HG03575 (cell line): ENCODE measurements around the gene CAMK4.

Experiments
- ATAC-seq: cut with Tn5 transposase; IDR thresholded peaks from one replicate; pipeline ENCODE4 v1.9.1; 2021; ENCODE audit not compliant: unreplicated experiment, insufficient number of reproducible peaks, low FRiP score; ENCODE audit errors: extremely low read depth

Gene CAMK4

DNA sequence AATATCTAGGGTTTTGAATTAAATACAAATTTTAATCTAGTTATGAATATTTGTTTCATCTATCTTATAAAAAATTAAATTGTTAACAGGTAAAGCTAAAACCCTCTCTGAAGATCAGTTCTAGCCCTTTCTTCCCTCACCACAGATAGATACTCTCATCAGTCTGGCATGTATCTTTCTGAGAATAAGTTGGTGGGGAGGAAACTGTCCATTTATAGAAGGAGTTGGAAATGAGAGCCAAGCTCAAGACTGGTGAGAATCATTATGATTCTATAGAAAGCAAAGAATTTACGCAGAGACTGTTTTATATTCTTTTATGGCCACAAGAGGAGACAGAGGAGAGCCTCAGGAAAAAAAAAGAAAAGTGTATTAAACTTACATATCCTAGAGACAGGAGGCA is 229.1 kb downstream of the CAMK4 start:
- no peak for ATAC-seq

- ATAC-seq, result no peak
These were observed 229.6 kb downstream of the CAMK4 start for GRCh38 chr5:111453747-111454146.

DNA sequence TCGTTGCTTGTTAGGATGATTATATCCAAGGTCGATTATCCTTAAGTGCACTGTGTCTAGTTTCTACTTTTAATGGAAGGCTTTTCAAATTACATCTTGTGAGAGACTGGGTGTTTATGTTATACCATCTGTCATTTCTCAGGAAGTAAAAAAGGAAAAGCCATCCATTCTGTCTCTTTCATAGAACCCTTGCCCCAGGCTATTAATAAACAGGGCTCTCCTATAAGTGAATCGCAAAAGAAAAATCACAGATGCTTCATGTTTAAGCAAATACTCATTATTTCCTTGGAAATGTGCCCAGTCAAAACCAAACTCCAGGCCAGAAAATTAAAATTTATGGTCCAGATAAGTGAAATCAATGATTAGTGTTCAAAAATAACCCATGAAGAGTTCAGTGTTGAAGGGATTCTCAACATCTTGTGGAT is 230.0 kb downstream of the CAMK4 start:
- ATAC-seq, result no peak

DNA sequence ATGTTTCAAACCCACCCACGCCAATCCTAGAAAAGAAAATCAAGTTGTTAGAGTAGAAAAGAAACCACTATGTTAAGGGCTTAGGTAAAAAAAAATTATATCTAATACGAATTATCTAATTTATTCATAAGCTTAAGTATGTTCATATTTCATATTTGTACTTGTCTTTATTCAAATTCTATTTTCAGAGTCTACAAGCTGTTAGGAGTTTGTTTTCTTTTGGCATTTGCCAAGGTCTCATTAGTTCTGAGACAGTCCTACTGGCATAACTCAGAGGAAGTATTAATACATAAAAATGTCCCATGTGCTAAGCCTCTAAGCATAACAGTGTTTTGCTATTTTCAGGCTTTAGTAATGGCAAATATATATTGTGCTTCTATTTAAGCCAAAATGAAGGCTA is 230.6 kb downstream of the CAMK4 start:
- ATAC-seq, result no peak

DNA sequence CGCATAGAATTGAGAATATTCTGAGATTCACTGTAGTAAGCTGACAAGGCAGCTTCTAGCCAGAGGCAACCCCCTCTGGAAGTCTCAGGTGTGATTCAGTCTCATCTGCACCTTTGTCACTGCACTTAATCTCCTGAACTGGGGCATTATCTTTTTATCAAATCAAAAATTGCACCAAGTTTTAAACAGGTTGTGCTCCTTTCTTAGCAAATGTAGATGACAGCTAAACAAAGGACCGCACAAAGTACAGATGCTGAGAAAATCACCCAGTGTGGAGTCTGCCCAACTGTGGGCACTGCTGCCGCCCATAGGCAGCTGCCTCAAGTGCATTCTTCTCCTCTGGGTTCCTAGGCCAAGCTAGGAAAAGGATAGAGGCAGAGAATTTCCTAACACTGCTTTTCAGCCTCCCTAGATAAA is 237.1 kb downstream of the CAMK4 start:
- ATAC-seq, result no peak

DNA sequence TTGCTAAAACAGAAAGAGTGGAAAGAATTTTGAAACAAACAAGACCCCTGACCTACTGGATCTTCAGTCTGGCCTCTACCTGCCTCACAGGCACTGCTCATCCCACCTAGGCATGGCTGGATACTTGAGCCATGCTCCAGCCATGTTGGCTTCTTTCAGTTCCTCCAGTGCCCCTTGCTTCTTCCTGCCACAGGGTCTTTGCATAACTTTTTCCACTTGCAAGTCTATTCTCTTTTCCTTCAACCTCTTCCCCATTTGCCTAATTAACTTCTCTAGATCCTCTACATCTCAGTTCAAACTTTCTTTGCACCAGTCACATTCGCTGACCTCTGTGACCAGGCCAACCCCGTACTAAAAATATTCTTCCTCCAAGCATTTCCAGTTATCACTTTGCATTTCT is 237.8 kb downstream of the CAMK4 start:
- no peak for ATAC-seq

DNA sequence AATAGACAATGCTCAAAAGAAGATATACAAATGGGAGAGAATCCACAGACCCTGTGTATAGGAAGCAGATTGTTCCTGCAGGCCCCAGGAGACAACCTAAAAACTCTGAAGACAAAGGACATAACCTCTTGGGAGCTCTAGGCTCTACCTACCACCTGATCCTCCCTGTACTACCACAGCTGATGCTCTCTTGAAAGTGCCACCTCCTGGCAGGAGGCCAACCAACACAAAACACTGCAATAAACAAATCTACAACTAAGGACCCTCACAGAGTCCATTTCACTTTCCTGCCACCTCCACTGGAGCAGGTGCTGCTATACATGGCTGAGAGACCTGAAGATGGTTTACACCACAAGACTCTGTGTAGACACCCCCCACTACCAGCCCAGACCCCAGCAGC is 239.1 kb downstream of the CAMK4 start:
- ATAC-seq, result no peak

DNA sequence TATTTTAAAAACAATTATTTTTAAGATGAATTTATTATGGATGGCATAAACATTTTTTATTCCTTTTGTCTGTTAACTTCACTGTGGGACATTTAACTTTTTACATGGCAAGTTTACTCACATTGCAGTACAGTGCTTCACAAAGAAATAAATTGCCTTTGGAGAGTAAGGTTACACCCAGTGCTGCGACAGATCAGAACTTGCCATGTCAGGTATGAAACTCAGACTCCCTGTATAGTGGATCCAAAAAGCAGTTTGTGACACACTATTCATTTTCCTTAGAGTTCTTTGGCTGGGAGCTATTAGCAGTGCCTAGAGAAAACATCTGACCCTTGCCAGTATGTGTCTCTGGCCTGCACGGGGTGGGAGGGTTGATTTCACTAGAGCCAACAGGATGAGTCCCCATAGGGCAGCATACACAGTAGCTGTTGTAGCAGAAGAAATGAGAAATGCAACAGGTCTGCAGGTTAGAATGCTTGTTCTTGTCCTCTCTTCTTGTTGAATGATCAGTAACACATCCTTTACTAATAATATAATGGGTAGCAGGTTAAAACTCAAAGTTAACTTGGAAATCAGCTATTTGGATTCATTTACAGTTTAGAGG is 245.2 kb downstream of the CAMK4 start:
- ATAC-seq, result no peak

DNA sequence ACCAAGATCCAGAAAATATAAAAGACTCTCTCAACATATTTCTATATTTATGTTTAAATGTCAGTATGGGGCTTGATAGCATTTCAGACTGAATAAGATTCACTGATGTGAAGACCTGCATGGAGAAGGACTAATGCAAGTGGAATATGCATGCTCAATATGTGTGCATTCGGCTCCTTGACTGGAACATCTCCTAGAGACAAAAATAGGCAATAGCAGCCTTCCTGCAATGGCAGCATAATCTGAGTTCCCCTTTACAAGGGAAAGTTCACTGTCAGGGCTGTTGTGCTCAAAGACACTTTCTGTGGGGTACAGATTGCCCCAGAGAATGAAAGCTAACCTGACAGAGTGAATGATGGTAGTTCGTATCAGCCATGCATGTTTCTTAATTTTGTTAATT is 245.7 kb downstream of the CAMK4 start:
- no peak for ATAC-seq

DNA sequence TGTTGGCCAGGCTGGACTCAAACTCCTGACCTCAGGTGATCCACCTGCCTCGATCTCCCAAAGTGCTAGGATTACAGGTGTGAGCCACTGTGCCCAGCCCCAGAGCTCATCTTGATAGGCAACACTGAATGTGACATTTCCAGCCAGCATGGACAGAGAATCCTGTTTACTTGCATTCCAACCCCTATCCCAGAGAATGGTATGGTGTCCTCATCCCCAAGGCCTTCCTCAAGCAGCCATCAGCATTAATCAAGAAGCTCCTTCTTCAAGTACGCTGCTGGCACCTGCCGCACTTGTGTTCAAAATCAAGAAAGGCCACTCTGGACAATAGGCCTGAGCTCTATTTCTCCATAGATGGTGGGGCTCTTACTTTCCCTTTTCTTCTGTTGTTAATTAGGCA is 247.9 kb downstream of the CAMK4 start:
- no peak for ATAC-seq

DNA sequence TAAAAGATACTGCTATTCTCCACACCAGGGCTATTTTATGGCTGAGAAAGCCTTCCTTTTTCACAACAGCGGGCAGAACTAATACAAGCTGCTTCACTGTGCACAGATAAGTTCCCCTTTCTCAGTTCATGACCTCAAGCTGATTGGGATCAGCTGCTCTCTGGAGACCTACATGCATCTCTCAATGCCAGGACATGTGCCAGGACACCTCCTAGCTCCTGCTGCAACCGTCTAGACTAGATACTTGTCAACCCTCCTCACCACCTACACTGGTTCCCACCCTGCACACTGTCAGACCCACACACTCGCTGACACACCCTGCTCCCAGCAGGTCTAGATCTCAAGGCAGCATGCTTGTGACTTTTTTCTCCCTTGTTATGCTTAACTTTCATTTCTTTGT is 248.4 kb downstream of the CAMK4 start:
- ATAC-seq, result no peak

GRCh38 chr5:111478266-111478665 is 254.1 kb downstream of the CAMK4 start:
- no peak for ATAC-seq

GRCh38 chr5:111478898-111479297 is 254.7 kb downstream of the CAMK4 start:
- ATAC-seq, result no peak

DNA sequence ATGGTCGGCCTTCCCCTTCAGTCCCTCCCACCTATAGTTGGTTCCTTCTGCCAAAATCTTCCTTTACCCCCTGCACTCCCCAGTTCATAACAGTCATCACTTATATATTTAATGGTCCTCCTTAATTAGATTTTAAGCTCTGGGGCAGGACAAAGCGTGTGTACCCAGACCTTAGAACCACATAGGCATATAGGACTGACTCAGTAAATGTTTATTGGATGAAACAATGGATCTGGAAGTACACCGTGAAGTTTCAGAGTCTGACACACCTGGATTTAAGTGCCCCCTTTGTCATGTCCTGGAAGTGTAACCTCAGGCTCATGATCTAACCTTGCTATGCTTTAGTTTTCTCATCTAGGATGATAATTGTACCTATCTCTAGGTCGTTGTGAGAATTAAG is 256.2 kb downstream of the CAMK4 start:
- no peak for ATAC-seq

DNA sequence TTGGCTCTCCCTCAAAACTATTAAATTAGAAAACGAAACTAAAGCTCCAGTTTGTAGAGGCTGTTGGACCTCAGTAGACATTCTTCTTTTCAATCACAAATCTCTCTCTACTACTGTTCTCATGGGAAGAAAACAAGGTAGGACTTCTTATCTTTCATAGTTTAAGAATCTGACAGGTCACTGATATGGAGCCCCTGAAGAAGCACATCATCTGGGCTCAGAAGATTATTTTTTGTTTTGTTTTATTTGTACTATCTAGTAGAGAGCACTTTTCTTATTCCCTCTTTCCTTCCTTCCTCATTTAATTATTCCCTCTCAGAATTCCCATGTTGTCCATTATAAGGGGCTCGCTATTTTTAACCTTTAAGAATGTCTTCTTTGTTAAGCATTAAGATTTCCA is 261.9 kb downstream of the CAMK4 start:
- no peak for ATAC-seq

DNA sequence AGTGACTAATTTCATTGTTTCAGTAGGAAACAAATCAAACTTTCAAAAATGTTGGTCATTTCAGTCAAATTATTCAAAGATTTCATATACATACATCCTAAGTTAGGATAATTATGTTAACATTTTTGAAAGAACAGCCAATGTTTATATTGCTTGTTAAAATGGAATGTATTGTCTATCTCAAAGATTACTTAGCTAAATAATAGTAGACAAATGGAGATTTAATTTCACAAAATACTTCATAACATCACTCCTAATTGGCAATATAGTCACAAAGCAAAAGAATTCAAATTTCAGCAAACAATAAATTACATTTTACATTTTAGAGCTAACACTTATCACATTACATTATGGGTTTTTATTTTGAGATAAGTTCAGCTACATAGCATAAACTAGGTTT is 262.7 kb downstream of the CAMK4 start:
- no peak for ATAC-seq

GRCh38 chr5:111488353-111488752 is 264.2 kb downstream of the CAMK4 start:
- ATAC-seq, result no peak

- ATAC-seq, result no peak
These were observed 268.8 kb downstream of the CAMK4 start for GRCh38 chr5:111493031-111493430.

DNA sequence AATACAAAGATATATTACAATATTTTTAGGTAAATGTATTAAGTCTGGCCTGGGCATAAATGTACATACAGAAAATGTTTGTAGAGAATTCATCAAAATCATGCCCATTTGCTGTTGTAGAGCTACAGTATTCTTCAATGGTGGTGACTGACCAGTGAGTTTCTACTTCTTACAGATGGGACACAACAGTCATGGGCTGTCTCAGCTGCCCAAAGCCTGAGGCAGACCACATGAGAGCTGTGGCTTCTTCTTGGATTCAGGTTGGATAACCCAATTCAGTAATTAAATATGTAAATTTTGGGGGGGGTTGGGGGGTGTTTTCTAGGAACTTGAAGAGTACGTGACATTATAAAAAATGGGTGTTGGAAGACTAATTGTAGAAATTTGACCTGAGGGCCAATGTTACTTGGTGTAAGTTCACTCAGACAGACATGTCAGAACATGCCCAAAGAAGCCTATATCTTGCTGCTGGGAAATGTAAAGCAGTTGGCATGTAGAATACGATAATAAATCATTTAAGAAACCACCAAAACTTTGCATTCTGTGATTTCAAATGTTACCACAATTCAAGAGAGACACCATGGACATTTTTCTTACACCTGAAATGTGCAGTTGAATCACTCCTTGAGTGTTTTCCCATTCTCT is 270.3 kb downstream of the CAMK4 start:
- ATAC-seq, result no peak

GRCh38 chr5:111495159-111495558 is 271.0 kb downstream of the CAMK4 start:
- no peak for ATAC-seq

DNA sequence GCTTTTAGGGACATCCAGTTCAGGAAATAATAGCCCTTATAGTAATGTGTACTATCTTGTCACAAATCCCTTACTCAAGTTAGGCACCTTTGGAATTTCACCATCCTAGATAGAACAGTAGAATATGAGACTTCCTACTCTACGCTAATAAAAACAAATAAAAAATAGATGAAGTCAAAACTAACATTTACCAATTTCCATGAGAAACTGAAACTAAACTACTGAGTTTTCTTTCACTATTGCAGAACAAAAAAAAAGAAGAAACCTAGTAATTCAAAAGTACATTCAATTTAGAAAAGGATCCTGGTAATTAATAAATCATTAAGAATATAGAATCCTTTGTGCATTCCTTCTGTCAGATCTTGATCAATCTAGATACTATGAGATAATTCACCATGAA is 274.2 kb downstream of the CAMK4 start:
- ATAC-seq, result no peak
